ENCODE results near the gene ARIH2. TPM values are rescaled to one million over a fixed set of nuclear protein-coding genes. Genes with fewer than 3 reads are reported as not detected.

Gene ARIH2
- total and polyA plus RNA-seq, 2 experiments from 2014 or later, result 76.4 to 118 TPM

- H3K27ac ChIP-seq (ENCODE audit: low read depth), result peak within 1 kb of the TSS; percentile 84; the same call in 1 of the 2 replicates
- peaks cover 14% of the 10 kb centered on the region for H3K36me3 ChIP-seq (ENCODE audit: insufficient read depth)
- peaks cover 5% of the 10 kb centered on the region for H4K20me1 ChIP-seq (replicated peaks; ENCODE audit: insufficient read depth)
- peak within 1 kb of the TSS; percentile 69; the same call in 1 of the 2 replicates for H2AFZ ChIP-seq
- peak within 1 kb of the TSS; percentile 97 for H3K4me3 ChIP-seq
- H3F3A ChIP-seq (replicated peaks; ENCODE audit: low read depth), result peaks cover 46% of the 10 kb centered on the region
- H3K27me3 Mint-ChIP-seq (ENCODE audit: insufficient read depth, low read depth, poor library complexity), result peaks cover 30% of the 10 kb centered on the region
- no peaks in the 10 kb centered on the region for H3K27me3 ChIP-seq (ENCODE audit: insufficient read depth)
- H3K9me3 Mint-ChIP-seq, result no peaks in the 10 kb centered on the region; the same call in 2 of the 3 replicates
- DNase-seq (ENCODE audit: low spot score), result peak; percentile 92
- H3K4me1 ChIP-seq (ENCODE audit: insufficient read depth), result peaks cover 24% of the 10 kb centered on the region; the same call in 1 of the 2 replicates
- peaks cover 23% of the 10 kb centered on the region for H3K4me1 Mint-ChIP-seq
- peak within 1 kb of the TSS; percentile 99 for H3K4me2 ChIP-seq
- peak; percentile 16 for ATAC-seq
- H3K36me3 Mint-ChIP-seq (ENCODE audit: low read depth), result peaks cover 49% of the 10 kb centered on the region
- TF ChIP-seq REST (IDR thresholded peaks at IDR 0.05; ENCODE audit: unreplicated experiment) (no peak), POLR2AphosphoS5 (IDR thresholded peaks at IDR 0.05; ENCODE audit: low read depth) (peak; percentile 69), ETS1 (IDR thresholded peaks at IDR 0.05) (peak; percentile 39; the same call in 1 of the 2 replicates), JUNB (IDR thresholded peaks at IDR 0.05; ENCODE audit: unreplicated experiment) (no peak), CREB1 (CRISPR knock-in tag; IDR thresholded peaks at IDR 0.05; ENCODE audit: low read depth) (peak; percentile 91)
- peak within 1 kb of the TSS; percentile 93 for H3K4me3 Mint-ChIP-seq
- H3K27ac Mint-ChIP-seq, result peak within 1 kb of the TSS; percentile 71
- H3K79me2 ChIP-seq (replicated peaks; ENCODE audit: insufficient read depth), result peaks cover 9% of the 10 kb centered on the region
- no peaks in the 10 kb centered on the region for H3K9me2 ChIP-seq (ENCODE audit: insufficient read depth)
Observed at GRCh38 chr3:49017971-49018706, 99.5 kb downstream of the ARIH2 start, which contains the start of gene DALRD3. DALRD3 (minus strand) TSS chr3:49018580; CDS start chr3:49018564, 16 bp downstream.

- Mint-ChIP-seq H3K4me3 (peak overlapping the region; percentile 93), H3K27ac (peak overlapping the region; percentile 71; the same call in 1 of the 2 replicates), H3K9me3 (no peaks in the 10 kb centered on the region; the same call in 2 of the 3 replicates), H3K27me3 (ENCODE audit: insufficient read depth, low read depth, poor library complexity) (peaks cover 31% of the 10 kb centered on the region), H3K36me3 (ENCODE audit: low read depth) (peaks cover 49% of the 10 kb centered on the region), H3K4me1 (peaks cover 26% of the 10 kb centered on the region)
- Histone ChIP-seq H3K27ac (ENCODE audit: low read depth) (peak overlapping the region; percentile 84; the same call in 1 of the 2 replicates), H3K79me2 (replicated peaks; ENCODE audit: insufficient read depth) (peaks cover 13% of the 10 kb centered on the region), H3K9me2 (ENCODE audit: insufficient read depth) (no peaks in the 10 kb centered on the region), H3K27me3 (ENCODE audit: insufficient read depth) (no peaks in the 10 kb centered on the region), H3F3A (replicated peaks; ENCODE audit: low read depth) (peaks cover 46% of the 10 kb centered on the region), H4K20me1 (replicated peaks; ENCODE audit: insufficient read depth) (peaks cover 9% of the 10 kb centered on the region), H3K4me1 (ENCODE audit: insufficient read depth) (peaks cover 27% of the 10 kb centered on the region; the same call in 1 of the 2 replicates), H2AFZ (no peak overlapping the region; the same call in 1 of the 2 replicates), H3K4me2 (peak overlapping the region; percentile 99), H3K36me3 (ENCODE audit: insufficient read depth) (peaks cover 17% of the 10 kb centered on the region), H3K4me3 (peak overlapping the region; percentile 97)
- DNase-seq (ENCODE audit: low spot score) (no peak), ATAC-seq (no peak)
- TF ChIP-seq CREB1 (CRISPR knock-in tag; IDR thresholded peaks at IDR 0.05; ENCODE audit: low read depth) (no peak), EZH2phosphoT487 (IDR thresholded peaks at IDR 0.05; ENCODE audit: unreplicated experiment) (no peak), REST (IDR thresholded peaks at IDR 0.05; ENCODE audit: unreplicated experiment) (no peak), JUNB (IDR thresholded peaks at IDR 0.05; ENCODE audit: unreplicated experiment) (no peak), ZNF114 (CRISPR knock-in tag; IDR thresholded peaks at IDR 0.05) (no peak)
Observed at GRCh38 chr3:49018707-49019006, 100.0 kb downstream of the ARIH2 start.
